Osteoblast (primary cell): ENCODE data around the gene WDR53. TPM values are rescaled to one million over a fixed set of nuclear protein-coding genes. Genes with fewer than 3 reads are reported as not detected.

Experiments used
- small RNA-seq: library from RNA; depleted of rRNA; stranded (forward); fragments of <200 nt; gene quantifications from one replicate; pipeline ENCODE3, GENCODE V24; 2012
- total RNA-seq: library from RNA; depleted of rRNA; stranded (reverse); fragments of >200 nt; gene quantifications from 2 replicates; pipeline ENCODE4 v1.2.3, GENCODE V29; 2012

The WDR53 gene
- total RNA-seq, 1 donor = 7.2 TPM

Small RNAs within 50 kb of the gene (small RNA-seq; reads per million reads assigned to genes)
- gene RPS29P3 = not detected

Other genes starting within 250 kb of the WDR53 start
- 0.36 and 0.59 TPM in 2 replicates for gene TM4SF19, start 230.2 kb downstream of the WDR53 start, total RNA-seq
- 21.0 and 21.2 TPM in 2 replicates for gene UBXN7, start 136.1 kb downstream of the WDR53 start, total RNA-seq
- 21.7 and 24.8 TPM in 2 replicates for gene RNF168, start 64.8 kb downstream of the WDR53 start, total RNA-seq
- gene SMCO1, start 53.2 kb downstream of the WDR53 start, total RNA-seq = not detected in 2 replicates
- 8.0 TPM in 2 replicates for gene FBXO45, start 106 bp upstream of the WDR53 start, total RNA-seq
- gene NRROS, start 71.1 kb upstream of the WDR53 start, total RNA-seq = 0.72 and 1.2 TPM in 2 replicates
- 3.6 and 3.8 TPM in 2 replicates for gene CEP19, start 143.7 kb upstream of the WDR53 start, total RNA-seq
- gene PIGX, start 143.8 kb upstream of the WDR53 start, total RNA-seq = 19.2 and 26.8 TPM in 2 replicates
- gene PAK2, start 171.3 kb upstream of the WDR53 start, total RNA-seq = 36.6 and 37.4 TPM in 2 replicates